Measurements from ENCODE around the gene KANK4. TPM values are rescaled to one million over a fixed set of nuclear protein-coding genes. Genes with fewer than 3 reads are reported as not detected.

The KANK4 gene
- total RNA-seq, 4 donors from 2014 or later = 1.3 to 2.7 (median 1.7) TPM

- DNase-seq (ENCODE audit: low spot score) (no peak), ATAC-seq (ENCODE audit: low FRiP score) (no peak)
- TF ChIP-seq, protein P1, sequence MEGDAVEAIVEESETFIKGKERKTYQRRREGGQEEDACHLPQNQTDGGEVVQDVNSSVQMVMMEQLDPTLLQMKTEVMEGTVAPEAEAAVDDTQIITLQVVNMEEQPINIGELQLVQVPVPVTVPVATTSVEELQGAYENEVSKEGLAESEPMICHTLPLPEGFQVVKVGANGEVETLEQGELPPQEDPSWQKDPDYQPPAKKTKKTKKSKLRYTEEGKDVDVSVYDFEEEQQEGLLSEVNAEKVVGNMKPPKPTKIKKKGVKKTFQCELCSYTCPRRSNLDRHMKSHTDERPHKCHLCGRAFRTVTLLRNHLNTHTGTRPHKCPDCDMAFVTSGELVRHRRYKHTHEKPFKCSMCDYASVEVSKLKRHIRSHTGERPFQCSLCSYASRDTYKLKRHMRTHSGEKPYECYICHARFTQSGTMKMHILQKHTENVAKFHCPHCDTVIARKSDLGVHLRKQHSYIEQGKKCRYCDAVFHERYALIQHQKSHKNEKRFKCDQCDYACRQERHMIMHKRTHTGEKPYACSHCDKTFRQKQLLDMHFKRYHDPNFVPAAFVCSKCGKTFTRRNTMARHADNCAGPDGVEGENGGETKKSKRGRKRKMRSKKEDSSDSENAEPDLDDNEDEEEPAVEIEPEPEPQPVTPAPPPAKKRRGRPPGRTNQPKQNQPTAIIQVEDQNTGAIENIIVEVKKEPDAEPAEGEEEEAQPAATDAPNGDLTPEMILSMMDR (IDR thresholded peaks at IDR 0.05) = no peak
Measured at GRCh38 chr1:62269851-62270495, 49.3 kb downstream of the KANK4 start.

DNA sequence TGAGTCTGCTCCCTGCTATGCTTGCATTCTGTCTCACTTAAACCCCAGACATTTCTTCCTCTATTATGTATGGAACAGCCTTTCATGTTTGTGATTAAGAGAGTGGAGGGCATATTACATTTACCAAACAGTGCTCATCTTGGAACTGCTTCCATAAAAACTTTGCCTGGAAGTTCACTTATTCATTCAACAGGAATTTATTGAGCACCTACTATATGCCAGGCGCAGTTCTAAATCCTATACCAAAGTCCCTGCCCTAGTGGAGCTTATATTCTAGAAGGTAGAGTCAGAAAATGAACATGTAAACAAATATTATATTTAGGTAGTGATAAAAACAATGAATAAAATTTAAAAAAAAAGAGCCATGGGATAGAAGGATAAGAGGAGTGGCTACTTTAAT lies 49.8 kb downstream of the KANK4 start:
- ATAC-seq (ENCODE audit: low FRiP score) (no peak), DNase-seq (ENCODE audit: low spot score) (no peak)
- TF ChIP-seq, protein P1 (IDR thresholded peaks at IDR 0.05) = no peak

GRCh38 chr1:62268315-62268714 lies 50.9 kb downstream of the KANK4 start:
- TF ChIP-seq, protein P1 (IDR thresholded peaks at IDR 0.05) = no peak
- ATAC-seq (ENCODE audit: low FRiP score) = no peak
- DNase-seq (ENCODE audit: low spot score) = no peak

DNA sequence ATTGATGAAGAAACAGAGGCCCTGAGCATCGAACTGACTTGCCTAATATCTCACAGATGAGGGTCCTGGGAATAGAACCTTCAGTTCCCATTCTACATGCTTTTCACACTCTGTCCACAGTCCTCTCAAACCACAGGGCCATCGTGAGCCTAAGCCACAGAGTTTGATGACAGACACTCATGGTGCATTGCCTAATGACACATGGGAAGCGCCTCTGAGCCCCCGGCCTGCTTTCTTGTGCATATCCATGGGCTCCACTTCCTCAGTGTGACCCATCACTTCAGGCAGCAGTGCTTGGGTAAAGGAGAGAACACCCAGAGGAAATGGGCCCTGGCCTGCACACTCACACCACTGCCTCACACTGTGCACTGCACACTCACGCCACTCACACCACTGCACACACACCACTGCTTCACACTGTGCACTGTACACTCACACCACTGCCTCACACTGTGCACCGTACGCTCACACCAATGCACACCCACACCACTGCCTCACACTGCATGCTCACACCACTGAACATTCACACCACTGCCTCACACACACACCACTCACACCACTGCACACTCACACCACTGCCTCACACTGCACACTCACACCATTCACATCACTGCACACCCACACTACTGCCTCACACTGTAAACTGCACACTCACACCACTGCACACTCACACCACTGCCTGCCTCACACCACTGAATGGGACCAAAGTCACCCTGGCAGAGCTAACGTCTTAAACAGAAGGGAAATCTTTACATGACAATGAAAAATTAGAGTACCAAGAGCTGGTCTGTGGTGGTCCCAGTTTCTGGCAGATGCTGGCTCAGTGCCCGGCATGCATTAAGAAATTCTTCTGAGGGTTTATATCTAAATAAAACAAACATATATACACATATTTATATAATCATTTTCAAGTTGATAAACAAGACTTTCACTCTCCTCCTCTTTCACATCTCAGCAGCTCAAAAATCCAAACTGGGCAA lies 53.0 kb downstream of the KANK4 start:
- no peak for ATAC-seq (ENCODE audit: low FRiP score)
- TF ChIP-seq, protein P1 (IDR thresholded peaks at IDR 0.05) = no peak

DNA sequence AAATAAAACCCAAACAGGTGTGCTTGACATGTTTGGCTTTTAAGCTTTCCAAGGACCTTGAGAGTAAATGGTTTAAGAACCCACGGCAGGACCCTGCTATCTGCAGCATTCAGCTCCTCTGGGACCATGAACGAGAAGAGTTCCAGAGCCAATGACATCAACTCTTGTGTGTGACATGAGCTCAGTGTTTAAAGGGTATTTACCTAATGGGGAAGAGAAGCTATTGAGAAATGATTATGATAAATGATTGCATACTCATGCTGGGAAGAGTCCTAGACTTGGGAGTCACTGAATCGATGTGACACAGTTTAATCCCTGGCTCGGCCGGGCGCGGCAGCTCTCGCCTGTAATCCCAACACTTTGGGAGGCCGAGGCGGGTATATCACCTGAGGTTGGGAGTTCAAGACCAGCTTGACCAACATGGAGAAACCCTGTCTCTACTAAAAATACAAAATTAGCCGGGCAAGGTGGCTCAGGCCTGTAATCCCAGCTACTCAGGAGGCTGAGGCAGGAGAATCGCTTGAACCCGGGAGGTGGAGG lies 55.4 kb downstream of the KANK4 start:
- TF ChIP-seq, protein P1 (IDR thresholded peaks at IDR 0.05) = no peak
- DNase-seq (ENCODE audit: low spot score) = no peak
- no peak for ATAC-seq (ENCODE audit: low FRiP score)

More for the DNA sequence above, 53.0 kb downstream of the KANK4 start:
- no peak for DNase-seq (ENCODE audit: low spot score)

DNA sequence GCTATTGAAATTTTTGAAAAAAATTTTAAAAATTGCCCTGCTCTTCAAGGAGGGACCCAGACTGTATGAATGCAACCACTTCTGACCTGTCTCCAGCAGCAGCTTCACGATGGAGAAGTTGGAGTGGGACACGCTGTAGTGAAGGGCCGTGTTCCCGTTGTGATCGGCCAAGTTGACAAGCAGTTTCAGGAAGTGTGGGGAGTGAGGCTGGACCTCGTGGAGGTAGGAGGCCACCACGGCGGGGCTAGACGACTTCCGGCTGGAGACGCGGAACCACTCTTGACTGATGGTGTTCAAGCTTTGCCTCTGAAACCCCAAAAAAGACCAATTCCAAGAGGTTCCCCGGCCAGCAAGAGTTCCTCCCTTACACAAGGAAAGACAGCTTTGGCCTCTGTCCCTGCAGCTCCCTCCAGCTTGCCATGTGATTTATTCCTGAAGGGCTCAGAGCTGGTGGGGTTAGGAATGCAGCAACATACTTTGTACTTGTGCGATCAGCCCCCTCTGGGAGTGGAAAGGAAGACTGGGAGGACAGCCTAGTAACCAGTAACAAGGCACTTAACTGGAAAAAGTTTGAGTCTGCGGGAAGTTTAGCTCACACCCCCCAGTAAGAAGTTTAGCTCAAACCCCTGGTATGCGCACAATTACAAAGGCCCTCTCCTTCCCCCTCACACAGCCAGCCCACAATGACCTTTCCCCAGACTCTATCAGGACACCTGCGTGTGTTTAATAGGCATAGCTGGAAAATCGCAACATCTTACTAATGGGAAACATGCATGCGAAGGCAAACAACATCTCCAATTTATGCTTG lies 56.0 kb downstream of the KANK4 start:
- ATAC-seq (ENCODE audit: low FRiP score) (no peak), DNase-seq (ENCODE audit: low spot score) (no peak)
- TF ChIP-seq, protein P1 (IDR thresholded peaks at IDR 0.05) = no peak

Measured in omental fat pad (tissue), 4 donors.